Loucy (cell line): ENCODE results near the gene CKS2.

ENCODE experiments used
- EZH2phosphoT487 ChIP-seq: fragments of 200-600 bp; IDR thresholded peaks from 2 replicates; pipeline ENCODE4 v1.6.1; 2018; ENCODE audit warnings: antibody characterized with exemption, mild to moderate bottlenecking, moderate library complexity, borderline replicate concordance
- TF ChIP-seq, protein P1 (sequence below): fragments of 200-600 bp; sonication (generic); conservative IDR thresholded peaks from 2 replicates; pipeline ENCODE4 v1.5.1; 2014; ENCODE audit warnings: mild to moderate bottlenecking, antibody characterized with exemption, low read length

DNA sequence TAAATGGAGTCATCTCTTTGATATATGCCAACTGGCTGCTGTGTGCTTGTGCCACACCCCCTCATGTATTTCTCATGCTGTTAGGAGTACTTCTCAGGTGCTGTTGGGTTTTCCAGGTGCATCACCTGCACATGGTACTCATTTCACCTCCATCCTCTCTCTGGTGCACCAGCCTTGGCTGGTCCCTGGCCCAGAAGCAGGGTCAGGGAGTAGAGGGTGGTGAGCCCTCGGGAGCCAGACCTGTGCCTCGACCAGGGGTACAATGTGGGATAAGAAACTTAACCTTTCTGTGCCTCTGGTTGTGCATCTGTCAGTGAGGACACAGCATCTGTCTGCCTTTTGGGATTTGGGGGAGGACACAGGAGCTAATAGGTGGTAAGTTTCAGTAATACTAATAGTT lies 45.8 kb downstream of the CKS2 start:
- TF ChIP-seq, protein P1, sequence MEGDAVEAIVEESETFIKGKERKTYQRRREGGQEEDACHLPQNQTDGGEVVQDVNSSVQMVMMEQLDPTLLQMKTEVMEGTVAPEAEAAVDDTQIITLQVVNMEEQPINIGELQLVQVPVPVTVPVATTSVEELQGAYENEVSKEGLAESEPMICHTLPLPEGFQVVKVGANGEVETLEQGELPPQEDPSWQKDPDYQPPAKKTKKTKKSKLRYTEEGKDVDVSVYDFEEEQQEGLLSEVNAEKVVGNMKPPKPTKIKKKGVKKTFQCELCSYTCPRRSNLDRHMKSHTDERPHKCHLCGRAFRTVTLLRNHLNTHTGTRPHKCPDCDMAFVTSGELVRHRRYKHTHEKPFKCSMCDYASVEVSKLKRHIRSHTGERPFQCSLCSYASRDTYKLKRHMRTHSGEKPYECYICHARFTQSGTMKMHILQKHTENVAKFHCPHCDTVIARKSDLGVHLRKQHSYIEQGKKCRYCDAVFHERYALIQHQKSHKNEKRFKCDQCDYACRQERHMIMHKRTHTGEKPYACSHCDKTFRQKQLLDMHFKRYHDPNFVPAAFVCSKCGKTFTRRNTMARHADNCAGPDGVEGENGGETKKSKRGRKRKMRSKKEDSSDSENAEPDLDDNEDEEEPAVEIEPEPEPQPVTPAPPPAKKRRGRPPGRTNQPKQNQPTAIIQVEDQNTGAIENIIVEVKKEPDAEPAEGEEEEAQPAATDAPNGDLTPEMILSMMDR, result no peak
- no peak for TF ChIP-seq EZH2phosphoT487
